Measurements from ENCODE around the gene LIN7A.

- TF ChIP-seq CTCF (conservative IDR thresholded peaks at IDR 0.05; ENCODE audit: low read length) (no peak), EZH2phosphoT487 (IDR thresholded peaks at IDR 0.05; ENCODE audit: borderline replicate concordance) (no peak)
Observed at GRCh38 chr12:80848858-80849257, 88.9 kb downstream of the LIN7A start.
